HG03066 (cell line): ENCODE results near the gene GPX1.
"Not testable (repeated sequence)": the region's sequence is repeated elsewhere in the genome, so short reads cannot be mapped to it uniquely, and the experiment has no call there.

Source experiments
- ATAC-seq: cut with Tn5 transposase; IDR thresholded peaks from one replicate; pipeline ENCODE4 v1.9.1; 2021; ENCODE audit warnings: low read depth; ENCODE audit not compliant: unreplicated experiment

Gene GPX1

DNA sequence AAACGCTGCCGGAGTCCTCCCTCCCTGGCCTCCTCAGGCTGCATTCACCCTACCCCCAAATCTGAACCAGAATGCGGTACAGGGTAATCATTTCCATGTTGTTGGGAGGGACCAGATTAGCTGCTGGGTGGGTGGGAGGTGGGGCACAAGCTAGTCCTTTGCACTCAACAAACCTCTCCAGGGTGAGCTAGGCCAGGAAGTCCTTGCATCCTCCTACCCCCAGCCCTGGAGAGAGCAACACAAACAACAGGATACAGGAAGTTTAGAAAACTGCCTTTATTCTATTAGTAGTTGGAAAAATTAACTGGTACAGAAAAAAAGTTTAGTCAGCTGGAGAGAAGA lies 702 bp upstream of the GPX1 start:
- peak; percentile 6 for ATAC-seq

DNA sequence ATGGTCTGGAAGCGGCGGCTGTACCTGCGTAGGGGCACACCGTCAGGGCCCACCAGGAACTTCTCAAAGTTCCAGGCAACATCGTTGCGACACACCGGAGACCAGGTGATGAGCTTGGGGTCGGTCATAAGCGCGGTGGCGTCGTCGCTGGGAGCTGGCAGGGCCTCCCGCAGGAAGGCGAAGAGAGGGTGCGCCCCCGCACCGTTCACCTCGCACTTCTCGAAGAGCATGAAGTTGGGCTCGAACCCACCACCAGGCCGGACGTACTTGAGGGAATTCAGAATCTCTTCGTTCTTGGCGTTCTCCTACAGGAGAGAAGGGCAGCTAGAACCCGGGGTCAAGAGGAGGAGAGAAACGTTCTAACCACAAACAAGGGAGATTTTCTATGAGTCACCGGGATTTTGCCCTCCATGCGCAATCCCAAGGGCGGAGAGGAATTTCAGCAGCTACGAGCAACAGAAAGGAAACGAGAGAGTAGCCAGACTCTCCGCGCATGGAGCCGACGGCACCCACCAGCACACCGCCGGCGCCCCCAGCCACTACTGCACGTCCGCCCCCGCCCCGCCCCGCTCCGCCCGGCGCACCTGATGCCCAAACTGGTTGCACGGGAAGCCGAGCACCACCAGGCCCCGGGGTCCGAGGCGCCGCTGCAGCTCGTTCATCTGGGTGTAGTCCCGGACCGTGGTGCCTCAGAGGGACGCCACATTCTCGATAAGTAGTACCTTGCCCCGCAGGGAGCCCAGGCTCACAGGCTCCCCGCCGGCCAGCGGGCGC lies 523 bp downstream of the GPX1 start:
- peak; percentile 17 for ATAC-seq

DNA sequence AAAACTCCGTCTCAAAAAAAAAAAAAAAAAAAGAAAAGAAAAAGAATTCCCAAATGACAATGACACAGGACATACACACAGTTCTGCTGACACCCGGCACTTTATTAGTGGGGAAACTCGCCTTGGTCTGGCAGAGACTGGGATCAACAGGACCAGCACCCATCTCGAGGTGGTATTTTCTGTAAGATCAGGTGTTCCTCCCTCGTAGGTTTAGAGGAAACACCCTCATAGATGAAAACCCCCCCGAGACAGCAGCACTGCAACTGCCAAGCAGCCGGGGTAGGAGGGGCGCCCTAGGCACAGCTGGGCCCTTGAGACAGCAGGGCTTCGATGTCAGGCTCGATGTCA lies 1.1 kb downstream of the GPX1 start:
- not testable (repeated sequence) for ATAC-seq

DNA sequence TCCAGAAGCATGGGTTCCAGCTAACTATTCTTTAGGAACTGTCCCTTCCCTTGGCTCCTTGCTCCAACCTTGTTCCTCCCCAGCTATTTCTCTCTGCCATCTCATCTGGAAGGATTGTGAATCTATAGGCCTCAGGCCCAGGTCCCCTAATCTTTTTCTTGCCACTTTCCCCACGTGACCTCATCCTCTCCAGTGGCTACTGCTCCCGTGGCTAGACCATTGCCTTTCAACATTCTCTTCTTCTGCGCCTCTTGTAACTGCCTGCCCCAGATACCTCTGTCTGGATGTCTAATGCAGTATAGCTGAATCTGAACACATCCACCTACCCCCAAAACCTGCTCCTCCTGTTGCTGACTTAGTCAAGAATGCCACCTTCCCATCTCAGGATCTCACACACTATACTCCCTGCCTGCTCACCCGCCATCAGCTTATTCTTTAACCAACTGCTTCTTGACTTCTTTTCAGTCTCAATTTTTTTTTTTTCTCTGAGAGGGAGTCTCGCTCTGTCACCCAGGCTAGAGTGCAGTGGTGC lies 5.2 kb downstream of the GPX1 start:
- no peak for ATAC-seq

DNA sequence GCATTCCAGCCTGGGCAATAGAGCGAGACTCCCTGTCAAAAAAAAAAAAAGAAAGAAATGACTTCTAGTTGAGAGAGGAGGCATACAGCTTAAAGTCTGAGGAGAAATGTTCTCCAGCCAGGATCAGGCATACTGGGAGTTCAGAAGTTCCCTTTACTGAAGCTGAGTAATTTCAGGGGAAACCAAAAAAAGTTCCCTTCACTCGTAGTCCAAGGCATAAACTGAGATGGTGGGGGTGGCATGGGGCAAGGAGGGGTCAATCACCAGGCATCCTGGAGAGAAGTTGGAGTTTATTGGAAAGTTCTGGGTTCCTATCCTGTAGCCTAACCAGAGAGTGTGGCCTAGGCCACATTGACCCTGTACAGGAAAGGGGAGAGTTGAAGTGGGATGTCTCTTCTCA lies 5.9 kb downstream of the GPX1 start:
- no peak for ATAC-seq

DNA sequence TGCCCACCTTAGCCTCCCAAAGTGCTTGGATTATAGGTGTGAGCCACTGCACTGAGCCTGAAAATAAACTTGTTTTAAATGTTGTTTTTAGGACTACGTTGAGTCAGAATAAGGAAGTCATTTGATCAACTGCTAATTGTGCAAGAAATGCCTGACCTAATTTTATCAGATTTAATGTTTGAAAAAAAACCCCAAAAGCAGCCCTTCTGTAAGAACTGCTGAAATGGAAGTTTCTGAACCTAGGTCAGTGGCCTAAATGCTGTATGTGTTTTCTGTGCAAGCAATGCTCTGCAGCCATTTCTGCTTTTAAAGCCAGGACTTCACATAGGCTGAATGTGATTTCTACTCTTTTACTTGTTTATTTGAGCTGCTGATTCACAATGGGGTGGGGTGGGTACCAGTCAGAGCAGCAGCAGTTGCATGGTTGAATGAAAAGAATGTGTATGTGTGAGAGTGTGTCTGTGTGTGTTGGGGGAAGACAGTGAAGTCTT lies 6.6 kb downstream of the GPX1 start:
- ATAC-seq, result no peak

DNA sequence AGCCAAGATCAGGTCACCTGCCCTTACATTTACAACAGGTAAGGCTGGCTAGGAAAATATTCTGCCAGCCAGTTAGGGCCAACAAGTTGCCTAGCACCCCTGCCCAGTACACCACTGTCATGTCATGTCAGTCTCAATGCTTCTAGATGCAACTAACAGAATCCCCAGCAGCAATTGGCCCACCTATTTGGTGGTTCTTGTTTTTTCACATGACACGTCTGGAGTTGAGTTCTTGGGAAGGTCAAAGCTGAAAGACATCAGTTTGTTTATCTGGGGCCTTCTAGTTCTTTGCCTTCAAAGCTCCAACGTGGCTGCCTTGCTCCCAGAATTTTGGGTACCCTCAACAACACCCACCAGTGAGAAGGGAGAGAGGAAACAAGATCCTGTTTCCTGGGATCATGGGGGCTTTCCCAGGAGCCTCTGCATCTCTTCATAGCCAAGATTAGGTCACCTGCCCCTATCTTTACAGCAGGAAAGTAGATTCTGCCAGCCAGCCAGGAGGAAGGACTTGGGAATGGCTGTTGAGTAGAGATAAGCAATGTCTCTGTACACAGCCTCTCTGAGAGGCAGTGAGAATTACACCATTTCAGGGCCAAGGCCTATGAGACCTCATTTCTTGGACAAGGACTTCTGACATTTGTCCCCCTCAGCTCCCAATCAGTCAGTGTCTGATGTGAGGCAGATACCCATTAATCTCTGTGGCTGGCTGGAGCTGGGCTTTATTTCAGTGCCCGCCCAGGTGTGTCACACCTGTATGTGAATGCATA lies 8.6 kb downstream of the GPX1 start:
- no peak for ATAC-seq

DNA sequence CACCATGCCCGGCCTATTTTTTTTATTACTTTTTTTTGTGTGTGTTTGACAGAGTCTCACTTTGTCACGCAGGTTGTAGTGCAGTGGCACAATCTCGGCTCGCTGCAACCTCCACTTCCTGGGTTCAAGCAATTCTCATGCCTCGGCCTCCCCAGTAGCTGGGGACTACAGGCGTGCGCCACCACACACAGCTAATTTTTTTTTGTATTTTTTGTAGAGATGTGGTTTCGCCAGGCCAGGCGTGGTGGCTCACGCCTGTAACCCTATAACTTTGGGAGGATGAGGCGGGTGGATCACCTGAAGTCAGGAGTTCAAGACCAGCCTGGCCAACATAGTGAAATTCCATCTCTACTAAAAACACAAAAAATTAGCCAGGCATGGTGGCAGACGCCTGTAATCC lies 9.8 kb downstream of the GPX1 start:
- not testable (repeated sequence) for ATAC-seq

DNA sequence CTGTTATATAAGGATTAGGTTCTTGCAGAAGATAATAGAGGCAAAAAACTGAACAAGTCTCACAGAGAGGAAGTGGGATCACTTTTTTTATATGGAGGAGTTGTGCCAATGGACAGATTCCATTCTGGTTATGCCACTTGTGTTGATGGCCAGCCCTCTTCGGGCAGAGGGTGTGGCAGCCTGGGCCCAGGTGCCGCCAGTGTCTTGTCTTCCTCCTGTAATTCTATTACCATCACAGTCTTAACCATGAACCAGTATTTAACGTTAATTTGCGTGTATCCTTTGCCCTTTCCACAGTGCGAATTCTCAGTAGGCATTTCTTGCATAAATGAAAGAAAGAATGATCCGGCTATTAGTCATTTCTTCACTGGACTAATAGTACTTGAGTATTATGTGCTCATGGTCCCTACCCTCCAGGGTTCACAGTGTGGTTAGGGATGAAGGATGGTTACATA lies 11.3 kb downstream of the GPX1 start:
- no peak for ATAC-seq

DNA sequence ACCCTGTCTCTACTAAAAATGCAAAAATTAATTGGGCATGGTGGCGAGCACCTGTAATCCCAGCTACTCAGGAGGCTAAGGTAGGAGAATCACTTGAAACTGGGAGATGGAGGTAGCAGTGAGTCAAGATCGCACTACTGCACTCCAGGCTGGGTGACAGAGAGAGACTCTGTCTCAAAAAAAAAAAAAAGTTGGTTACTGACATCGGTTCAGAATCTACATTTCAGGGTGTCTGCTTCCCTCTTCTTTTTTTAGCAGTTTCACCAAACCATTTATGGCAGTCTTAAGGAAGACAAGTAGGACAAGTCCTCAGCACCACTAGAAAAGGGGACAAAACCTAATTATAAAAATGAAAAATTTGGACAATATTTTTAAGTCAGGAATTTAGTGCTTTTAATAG lies 15.0 kb downstream of the GPX1 start:
- no peak for ATAC-seq

DNA sequence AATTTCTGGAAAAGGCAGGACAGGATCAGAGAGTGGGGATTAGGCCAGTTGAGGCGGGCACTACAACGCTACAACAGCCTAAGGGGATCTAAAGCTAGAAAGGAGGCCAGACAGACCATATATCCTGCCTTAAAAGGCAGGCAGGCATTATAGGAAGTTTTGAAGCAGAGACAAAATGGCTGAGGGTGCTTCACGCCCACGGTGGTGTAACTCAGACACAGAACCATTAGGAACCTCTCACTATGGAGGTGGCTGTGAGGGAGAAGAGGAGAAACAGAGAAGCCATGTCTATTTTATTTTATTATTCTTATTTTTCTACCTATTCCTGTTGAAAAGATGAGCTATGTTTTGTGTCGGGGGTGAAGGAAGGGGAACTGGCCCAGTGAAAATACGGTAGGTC lies 16.2 kb downstream of the GPX1 start:
- no peak for ATAC-seq

DNA sequence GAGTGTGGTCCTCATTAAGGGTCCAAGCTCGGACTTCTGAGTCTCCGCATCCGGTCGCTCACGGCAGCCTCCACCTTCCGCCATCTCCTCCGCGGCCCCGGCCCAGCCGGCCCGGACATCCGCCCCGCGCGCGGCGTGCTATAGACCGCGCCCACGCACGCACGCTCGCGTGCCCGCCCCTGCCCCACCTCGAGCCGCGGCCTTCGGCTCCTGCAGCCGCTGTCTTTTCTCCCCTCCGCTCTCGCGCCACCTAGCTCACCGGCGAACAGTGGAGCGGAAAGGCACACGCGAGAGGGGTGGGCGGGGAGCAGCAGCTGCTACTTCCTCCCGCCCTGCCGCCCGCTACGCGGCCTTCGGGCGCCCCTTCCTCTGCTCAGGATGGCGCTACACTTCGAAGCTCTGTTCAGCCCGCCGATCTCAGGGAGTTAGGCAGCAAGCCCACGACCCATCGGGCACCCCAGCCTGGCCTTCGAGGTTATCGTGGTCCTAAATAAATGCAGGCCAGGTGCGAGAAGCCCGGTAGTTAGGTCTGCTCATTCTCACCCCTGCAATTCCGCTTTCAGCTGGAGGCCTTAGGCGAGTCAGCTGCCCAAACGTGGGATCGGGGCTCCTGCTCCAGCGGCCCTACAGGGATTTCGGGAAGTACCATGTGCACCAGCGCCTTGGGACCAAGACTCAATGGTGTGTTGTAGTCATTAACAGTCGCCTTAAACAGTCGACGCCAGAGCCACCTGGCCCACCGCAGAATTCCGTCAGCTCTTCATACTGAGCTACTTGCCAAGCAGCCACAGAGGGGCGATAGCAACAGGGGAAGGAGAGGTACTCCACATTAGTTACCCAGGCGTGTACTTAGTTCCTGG lies 18.0 kb downstream of the GPX1 start, which contains the start of gene USP4:
USP4 (minus strand) TSS at position 113 of the 860 bp plus-strand sequence; CDS start at position 84, 29 bp downstream.
- peak; percentile 79 for ATAC-seq

DNA sequence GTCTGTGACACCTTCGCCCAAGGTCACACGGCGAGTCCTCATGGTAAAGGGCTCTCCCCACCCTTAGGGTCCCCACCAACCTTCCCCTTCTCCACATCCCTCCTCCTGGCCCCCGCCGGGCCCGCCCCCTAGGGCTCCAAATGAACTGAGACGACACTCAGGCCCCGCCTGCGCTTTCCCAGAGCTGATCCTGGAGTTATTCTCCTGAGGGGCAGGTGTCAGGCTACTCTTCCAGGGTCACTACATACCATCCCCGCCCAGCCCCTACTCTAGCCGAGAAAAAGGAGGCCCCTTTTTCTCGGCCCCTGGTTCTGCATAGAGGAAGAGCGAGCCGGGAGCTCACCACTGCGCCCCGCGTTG lies 18.6 kb downstream of the GPX1 start:
- peak; percentile 3 for ATAC-seq

DNA sequence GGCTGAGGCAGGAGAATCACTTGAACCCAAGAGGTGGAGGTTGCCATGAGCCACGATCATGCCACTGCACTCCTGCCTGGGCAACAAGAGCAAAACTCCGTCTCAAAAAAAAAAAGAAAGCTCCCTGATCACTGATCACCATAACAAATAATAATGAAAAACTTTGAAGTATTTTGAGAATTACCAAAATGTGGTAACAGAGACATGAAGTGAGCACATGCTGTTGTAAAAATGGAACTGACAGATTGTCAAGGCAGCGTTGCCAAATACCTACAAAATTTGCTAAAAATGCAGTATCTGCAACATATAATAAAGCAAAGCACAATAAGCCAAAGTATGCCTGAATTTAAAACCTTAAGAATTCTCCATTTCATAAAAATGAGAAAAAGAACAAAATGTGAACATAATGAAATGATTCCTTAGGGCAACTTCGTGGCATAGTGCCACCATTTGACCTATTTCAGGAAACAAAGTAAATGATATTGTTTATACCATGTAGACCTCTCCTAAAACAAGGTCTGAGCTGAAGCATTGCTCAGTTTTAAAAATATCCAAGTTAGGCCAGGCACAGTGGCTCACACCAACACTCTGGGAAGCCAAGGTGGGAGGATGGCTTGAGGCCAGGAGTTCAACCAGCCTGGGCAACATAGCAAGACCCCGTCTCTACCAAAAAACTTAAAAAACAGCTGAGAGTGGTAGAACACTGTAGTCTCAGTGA lies 24.1 kb downstream of the GPX1 start:
- no peak for ATAC-seq

DNA sequence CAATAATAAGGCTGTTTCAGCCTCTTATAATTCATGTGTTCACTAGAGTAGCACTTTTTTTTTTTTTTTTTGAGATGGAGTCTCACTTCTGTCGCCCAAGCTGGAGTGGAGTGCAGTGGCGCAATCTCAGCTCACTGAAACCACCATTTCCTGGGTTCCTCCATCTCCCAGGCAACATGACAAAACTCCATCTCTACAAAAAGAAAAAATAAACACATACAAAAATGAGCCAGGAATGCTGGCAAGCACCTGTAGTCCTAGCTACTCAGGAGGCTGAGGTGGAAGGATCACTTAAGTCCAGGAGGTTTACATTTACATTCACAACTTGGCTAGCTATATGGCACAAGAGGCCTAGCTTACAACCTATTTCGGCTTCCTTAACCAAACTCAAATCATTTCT lies 25.1 kb downstream of the GPX1 start:
- ATAC-seq, result no peak

DNA sequence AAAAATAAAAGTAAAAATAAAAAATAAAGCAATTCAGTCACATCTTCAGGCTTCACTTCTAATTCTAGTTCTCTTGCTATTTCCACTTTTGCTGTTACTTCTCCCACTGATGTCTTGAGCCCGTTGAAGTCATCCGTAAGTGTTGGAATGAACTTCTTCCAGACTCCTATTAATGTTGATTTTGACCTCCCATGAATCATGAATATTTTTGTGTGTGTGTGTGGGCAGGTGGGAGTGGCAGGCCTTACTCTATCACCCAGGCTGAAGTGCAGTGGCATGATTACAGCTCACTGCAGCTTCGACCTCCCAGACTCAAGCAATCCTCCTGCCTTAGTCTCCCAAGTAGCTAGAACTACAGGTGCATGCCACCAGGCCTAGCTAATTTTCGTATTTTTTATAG lies 29.0 kb downstream of the GPX1 start:
- ATAC-seq, result no peak

DNA sequence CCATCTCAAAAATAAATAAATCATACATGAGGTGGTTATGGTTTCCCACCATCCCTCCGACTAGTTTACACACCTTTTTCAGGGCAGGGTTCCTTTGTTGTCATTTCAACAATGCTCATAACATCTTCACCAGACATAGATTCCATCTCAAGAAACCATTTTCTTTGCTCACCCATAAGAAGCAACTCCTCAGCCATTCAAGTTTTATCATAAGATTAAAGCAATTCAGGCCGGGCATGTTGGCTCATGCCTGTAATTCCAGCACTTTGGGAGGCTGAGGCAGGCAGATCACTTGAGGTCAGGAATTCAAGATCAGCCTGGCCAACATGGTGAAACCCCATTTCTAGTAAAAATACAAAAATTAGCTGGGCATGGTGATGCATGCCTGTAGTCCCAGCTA lies 29.8 kb downstream of the GPX1 start:
- not testable (repeated sequence) for ATAC-seq

DNA sequence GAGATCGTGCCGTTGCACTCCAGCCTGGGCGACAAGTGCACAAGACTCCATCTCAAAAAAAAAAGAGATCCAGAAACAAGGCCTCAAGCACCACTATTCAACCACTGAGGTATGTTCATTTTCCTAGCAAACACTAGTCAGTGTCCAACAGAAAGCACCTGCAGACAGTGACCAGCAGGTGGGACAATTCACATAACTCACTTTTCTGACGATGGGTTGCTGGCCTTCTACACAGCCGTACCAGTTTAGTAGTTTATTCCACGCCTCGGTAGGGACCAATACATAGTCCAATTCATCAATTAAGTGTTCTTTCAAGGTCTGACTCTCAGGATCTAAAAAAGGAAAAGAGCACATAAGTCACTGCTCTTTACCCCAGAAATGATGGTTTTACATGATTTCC lies 30.7 kb downstream of the GPX1 start:
- ATAC-seq, result no peak

DNA sequence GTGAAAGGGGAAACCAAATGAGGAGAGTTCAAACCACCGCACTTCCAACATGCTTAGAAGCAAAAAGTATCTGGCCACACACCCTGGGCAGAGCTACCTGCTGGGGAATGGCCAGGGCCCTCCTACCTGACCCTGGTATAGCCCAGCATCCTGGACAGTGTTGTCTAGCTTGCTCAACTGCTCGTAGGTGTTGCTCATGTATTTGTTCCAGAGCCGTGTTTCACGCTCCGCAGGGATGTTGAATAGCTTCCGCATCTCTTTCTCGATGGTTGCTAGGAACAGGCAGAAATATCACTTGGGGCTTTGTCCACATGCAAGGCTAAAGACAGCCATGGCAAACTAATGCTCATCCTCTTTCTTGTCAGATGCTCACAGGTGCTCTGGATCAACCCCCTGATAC lies 33.4 kb downstream of the GPX1 start:
- ATAC-seq, result no peak
